NOMO-1 treated with DMSO at 0.1 percent for 48 hours (cell line): Measurements from ENCODE around the gene CCDC198.

Source experiments
- DNase-seq: peaks from one replicate; lab custom pipeline; 2025; ENCODE audit not compliant: unreplicated experiment; lab: John Stamatoyannopoulos, UW

The CCDC198 gene

DNA sequence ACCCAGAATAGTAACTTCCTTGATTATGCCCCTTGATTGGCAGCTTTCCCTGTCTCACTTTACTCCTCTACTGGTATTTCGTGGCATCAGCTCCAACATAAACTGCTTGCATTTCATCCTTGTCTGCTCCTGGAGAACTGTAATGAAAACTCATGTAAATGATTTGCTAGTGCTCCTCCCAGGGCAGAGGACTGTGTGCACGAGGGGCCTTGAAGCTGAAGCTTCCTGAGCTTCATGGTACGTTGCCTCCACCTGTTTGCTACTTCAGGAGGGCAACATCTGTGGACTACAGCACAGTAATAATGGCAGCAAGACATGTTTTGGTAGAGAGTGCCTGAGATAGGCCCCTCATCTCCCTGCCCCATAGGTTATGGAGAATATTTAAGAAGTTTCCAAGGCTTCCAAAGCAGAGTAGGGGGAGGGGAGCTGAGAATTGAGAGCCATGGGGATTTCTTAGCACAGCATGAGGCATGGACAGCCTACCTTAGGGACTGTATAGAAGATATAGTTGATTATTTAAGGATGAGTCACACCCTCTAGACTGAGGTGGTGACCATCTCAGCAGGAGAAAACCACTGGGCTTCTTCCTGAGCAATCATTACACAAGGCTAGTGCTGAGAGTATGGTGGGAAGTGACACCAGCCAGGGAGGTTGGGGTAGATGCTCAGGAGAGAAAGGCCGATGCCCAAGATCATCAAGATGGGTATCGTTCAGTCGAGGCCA, 29.5 kb downstream of the CCDC198 start:
- no peak for DNase-seq

DNA sequence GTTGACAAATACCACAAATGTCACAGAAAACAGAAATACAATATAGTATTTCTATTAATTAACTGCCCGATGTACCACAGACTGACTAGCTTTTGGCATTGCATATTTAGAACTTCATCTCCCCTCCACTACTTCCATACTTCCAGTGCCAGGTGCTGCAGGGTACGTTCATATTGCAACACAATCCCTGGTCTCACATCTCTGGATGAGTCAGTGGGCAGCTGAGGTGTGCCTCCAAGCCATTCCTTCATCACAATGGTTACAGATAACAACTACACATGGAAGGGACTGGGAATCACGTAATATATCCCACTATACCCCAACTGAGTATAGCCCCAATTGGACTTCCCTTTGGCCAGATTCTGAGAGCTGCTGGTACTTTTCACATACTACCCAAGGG, 31.1 kb downstream of the CCDC198 start:
- no peak for DNase-seq

DNA sequence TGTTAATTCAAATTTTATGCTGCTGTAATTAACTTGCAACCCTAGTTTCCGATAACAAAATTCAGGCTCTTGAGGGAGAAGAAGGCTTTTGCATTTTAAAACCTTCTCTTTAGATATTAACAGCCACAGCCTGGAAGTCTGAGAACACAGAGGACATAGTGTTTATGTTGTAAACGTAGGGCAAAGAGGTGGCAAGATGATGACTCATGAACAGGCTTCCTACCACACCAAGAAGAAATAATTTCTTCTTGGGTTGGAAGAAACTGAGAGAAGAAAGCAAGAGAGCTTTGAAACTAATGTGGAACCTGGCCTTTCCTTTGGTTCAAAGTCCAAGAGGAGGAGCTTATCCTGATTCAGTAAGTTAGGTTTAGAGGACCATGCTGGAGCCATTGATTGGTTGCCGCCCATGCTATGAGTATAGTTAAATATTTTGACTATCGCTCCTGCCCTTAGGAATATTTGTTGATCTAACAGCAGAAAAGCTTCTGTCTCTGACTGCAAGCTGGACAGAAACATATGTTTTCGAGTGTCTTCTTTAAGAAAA, 31.8 kb downstream of the CCDC198 start:
- no peak for DNase-seq

DNA sequence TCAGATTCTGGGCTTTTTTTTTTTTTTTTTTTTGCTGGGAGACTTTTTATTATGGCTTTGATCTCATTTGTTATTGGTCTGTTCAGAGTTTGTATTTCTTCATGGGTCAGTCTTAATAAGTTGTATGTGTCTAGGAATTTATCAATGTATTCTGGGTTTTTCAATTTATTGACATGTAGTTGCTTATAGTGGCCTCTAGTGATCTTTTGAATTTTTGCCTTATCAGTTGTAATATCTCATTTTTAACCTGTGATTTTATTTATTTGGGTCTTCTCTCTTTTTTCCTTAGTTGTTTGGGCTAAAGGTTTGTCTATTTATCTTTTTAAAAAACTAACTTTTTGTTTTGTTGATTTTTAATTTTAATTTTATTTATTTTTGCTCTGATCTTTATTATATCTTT, 57.7 kb downstream of the CCDC198 start:
- DNase-seq: no peak

DNA sequence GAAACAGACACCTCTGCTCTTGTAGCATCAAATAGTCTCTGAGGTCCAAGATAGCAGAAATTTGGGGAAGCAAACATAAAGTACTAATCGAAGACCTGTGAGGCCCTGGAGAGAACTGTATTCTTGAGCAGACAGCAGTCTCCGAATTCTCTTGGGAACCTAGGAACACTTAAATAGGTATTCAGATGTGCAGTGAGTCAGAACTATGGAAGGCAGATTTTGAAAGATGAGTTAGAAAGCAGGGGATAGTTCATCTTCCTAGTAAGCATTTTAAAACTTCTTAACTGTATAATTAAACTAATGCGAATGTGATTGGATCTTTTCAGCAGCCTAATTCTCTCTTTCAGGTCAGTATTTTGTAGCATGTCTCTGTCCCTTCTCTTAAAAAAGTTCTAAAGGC, 72.7 kb downstream of the CCDC198 start:
- no peak for DNase-seq

DNA sequence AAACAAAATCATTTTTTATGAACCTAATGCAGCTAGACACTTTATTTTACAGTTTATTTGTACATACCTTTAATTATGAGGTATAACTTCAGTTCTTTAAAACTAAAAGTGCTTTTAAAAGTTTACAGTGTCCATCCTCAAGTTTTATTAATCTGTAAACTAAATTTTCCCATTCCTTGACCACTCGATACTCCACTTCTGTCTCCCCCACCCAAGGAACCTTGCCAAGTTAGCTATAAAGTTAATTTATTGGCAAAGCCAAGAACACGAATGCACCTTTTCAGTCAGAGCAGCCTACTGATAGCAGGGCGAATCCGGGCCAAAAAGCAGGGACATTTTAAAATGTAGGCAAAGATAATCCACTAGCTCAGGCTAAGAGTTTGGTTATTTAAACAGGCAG, 73.6 kb downstream of the CCDC198 start:
- DNase-seq: no peak
